ACC112 (cell line): ENCODE data around the gene FAM181A.
A peak's percentile ranks its signal among the peaks of the same experiment; 100 is the strongest.

ENCODE experiments used
- H2AFZ ChIP-seq: fragments of 200-600 bp; sonication (generic); one replicate; pipeline ENCODE4 v1.6.0; 2017; ENCODE audit warnings: antibody characterized with exemption, low read length; ENCODE audit not compliant: unreplicated experiment
- H3K27ac ChIP-seq: fragments of 200-600 bp; sonication (generic); 2 replicates; pipeline ENCODE4 v1.5.1; 2014; ENCODE audit warnings: low read depth, mild to moderate bottlenecking, antibody characterized with exemption, low read length, moderate library complexity
- H3K27me3 ChIP-seq: fragments of 200-600 bp; sonication (generic); 2 replicates; pipeline ENCODE4 v1.6.1; 2014; ENCODE audit warnings: mild to moderate bottlenecking, antibody characterized with exemption, low read length, moderate library complexity, mixed read lengths; ENCODE audit not compliant: insufficient read depth
- H3K36me3 ChIP-seq: fragments of 200-600 bp; sonication (generic); 2 replicates; pipeline ENCODE4 v1.6.1; 2016; ENCODE audit warnings: mild to moderate bottlenecking, antibody characterized with exemption, low read length, moderate library complexity, mixed read lengths; ENCODE audit not compliant: insufficient read depth
- H3K4me1 ChIP-seq: fragments of 200-600 bp; sonication (generic); one replicate; pipeline ENCODE4 v1.6.1; 2016; ENCODE audit warnings: low read length, mixed read lengths; ENCODE audit not compliant: insufficient read depth, unreplicated experiment, control insufficient read depth
- H3K4me3 ChIP-seq: fragments of 200-600 bp; sonication (generic); 2 replicates; pipeline ENCODE4 v1.5.1; 2014; ENCODE audit warnings: mild to moderate bottlenecking, low read depth, low read length
- H3K79me2 ChIP-seq: fragments of 200-600 bp; sonication (generic); one replicate; pipeline ENCODE4 v1.6.0; 2016; ENCODE audit warnings: low read length; ENCODE audit not compliant: control insufficient read depth, unreplicated experiment, insufficient read depth

FAM181A gene

GRCh38 chr14:93926873-93927799 is at the start of gene FAM181A:
FAM181A (plus strand) TSS chr14:93927344; CDS start chr14:93928286, 942 bp downstream.
- Histone ChIP-seq H3K79me2 (no peaks in the 10 kb centered on the region), H3K4me1 (no peaks in the 10 kb centered on the region), H3K4me3 (no peak within 1 kb of the TSS), H3K27me3 (peaks cover 50% of the 10 kb centered on the region), H3K36me3 (no peaks in the 10 kb centered on the region), H3K27ac (no peak within 1 kb of the TSS), H2AFZ (no peak within 1 kb of the TSS)

GRCh38 chr14:93878212-93878611 is 48.9 kb upstream of the FAM181A start:
- peaks cover 5% of the 10 kb centered on the region for H3K4me1 ChIP-seq
- no peaks in the 10 kb centered on the region for H3K36me3 ChIP-seq
- no peaks in the 10 kb centered on the region for H3K79me2 ChIP-seq
- no peaks in the 10 kb centered on the region for H3K27me3 ChIP-seq
- no peak overlapping the region for H3K4me3 ChIP-seq
- H2AFZ ChIP-seq: no peak overlapping the region
- no peak overlapping the region for H3K27ac ChIP-seq

GRCh38 chr14:93878871-93879270 is 48.3 kb upstream of the FAM181A start:
- Histone ChIP-seq H3K27me3 (no peaks in the 10 kb centered on the region), H3K27ac (no peak overlapping the region), H3K4me1 (peaks cover 5% of the 10 kb centered on the region), H3K36me3 (no peaks in the 10 kb centered on the region), H2AFZ (no peak overlapping the region), H3K79me2 (no peaks in the 10 kb centered on the region), H3K4me3 (no peak overlapping the region)

GRCh38 chr14:93879362-93879983 is 47.7 kb upstream of the FAM181A start:
- H3K4me3 ChIP-seq: peak overlapping the region; percentile 58
- no peaks in the 10 kb centered on the region for H3K79me2 ChIP-seq
- H3K36me3 ChIP-seq: no peaks in the 10 kb centered on the region
- H2AFZ ChIP-seq: no peak overlapping the region
- H3K4me1 ChIP-seq: peaks cover 5% of the 10 kb centered on the region
- no peaks in the 10 kb centered on the region for H3K27me3 ChIP-seq
- H3K27ac ChIP-seq: no peak overlapping the region

GRCh38 chr14:93880021-93880820 is 46.9 kb upstream of the FAM181A start:
- H3K27ac ChIP-seq: no peak overlapping the region
- no peaks in the 10 kb centered on the region for H3K79me2 ChIP-seq
- peaks cover 5% of the 10 kb centered on the region for H3K4me1 ChIP-seq
- peak overlapping the region; percentile 58 for H3K4me3 ChIP-seq
- no peaks in the 10 kb centered on the region for H3K36me3 ChIP-seq
- no peak overlapping the region for H2AFZ ChIP-seq
- H3K27me3 ChIP-seq: peaks cover 6% of the 10 kb centered on the region

GRCh38 chr14:93884950-93885349 is 42.2 kb upstream of the FAM181A start:
- H3K79me2 ChIP-seq: no peaks in the 10 kb centered on the region
- H3K27me3 ChIP-seq: peaks cover 47% of the 10 kb centered on the region
- H3K27ac ChIP-seq: no peak overlapping the region
- H2AFZ ChIP-seq: no peak overlapping the region
- peaks cover under 1% of the 10 kb centered on the region for H3K4me1 ChIP-seq
- H3K4me3 ChIP-seq: no peak overlapping the region
- no peaks in the 10 kb centered on the region for H3K36me3 ChIP-seq

GRCh38 chr14:93888995-93889394 is 38.1 kb upstream of the FAM181A start:
- no peaks in the 10 kb centered on the region for H3K4me1 ChIP-seq
- H3K36me3 ChIP-seq: no peaks in the 10 kb centered on the region
- no peaks in the 10 kb centered on the region for H3K79me2 ChIP-seq
- peaks cover 67% of the 10 kb centered on the region for H3K27me3 ChIP-seq
- no peak overlapping the region for H2AFZ ChIP-seq
- H3K27ac ChIP-seq: no peak overlapping the region
- H3K4me3 ChIP-seq: no peak overlapping the region

GRCh38 chr14:93889739-93890483 is 37.2 kb upstream of the FAM181A start:
- H3K4me3 ChIP-seq: no peak overlapping the region
- peaks cover 63% of the 10 kb centered on the region for H3K27me3 ChIP-seq
- H3K4me1 ChIP-seq: no peaks in the 10 kb centered on the region
- no peaks in the 10 kb centered on the region for H3K36me3 ChIP-seq
- H3K79me2 ChIP-seq: no peaks in the 10 kb centered on the region
- no peak overlapping the region for H2AFZ ChIP-seq
- no peak overlapping the region for H3K27ac ChIP-seq

GRCh38 chr14:93891756-93892504 is 35.2 kb upstream of the FAM181A start:
- Histone ChIP-seq H3K36me3 (no peaks in the 10 kb centered on the region), H2AFZ (no peak overlapping the region), H3K4me3 (no peak overlapping the region), H3K79me2 (no peaks in the 10 kb centered on the region), H3K27me3 (peaks cover 50% of the 10 kb centered on the region), H3K27ac (no peak overlapping the region), H3K4me1 (no peaks in the 10 kb centered on the region)
